Measurements from ENCODE around the gene SEMA3C.

SEMA3C gene

DNA sequence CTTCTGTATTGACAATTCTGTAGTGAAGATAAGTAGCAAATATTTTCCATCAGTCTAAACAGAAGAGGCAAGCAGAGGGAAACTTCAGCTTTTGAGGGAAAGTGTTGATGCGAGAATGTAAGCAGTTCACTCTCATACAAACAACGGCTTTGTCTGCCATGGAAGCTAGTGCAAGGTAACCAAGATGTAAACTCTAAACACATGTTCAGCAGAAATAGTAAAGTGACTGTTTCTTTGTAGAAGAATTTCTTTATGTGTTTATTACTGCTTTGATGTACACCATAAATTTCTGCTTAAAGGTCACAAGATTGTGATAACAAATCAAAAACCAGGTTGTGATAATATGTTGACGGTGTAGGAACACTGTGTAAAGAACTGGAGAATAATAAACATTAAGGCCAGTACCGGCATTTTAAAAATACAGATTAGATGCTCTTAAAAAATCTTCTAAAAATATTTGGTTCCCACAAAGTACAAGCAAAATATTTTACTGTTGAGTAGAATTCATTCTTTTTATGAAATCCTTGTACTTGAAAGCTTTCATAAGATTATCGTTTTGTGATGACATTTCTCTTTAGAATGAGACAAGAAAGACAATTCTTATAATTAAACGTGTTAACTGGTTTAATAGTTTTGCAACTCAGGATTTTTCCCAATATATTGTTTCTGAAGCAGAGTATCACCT lies 34.2 kb downstream of the SEMA3C start:
- DNase-seq = no peak

DNA sequence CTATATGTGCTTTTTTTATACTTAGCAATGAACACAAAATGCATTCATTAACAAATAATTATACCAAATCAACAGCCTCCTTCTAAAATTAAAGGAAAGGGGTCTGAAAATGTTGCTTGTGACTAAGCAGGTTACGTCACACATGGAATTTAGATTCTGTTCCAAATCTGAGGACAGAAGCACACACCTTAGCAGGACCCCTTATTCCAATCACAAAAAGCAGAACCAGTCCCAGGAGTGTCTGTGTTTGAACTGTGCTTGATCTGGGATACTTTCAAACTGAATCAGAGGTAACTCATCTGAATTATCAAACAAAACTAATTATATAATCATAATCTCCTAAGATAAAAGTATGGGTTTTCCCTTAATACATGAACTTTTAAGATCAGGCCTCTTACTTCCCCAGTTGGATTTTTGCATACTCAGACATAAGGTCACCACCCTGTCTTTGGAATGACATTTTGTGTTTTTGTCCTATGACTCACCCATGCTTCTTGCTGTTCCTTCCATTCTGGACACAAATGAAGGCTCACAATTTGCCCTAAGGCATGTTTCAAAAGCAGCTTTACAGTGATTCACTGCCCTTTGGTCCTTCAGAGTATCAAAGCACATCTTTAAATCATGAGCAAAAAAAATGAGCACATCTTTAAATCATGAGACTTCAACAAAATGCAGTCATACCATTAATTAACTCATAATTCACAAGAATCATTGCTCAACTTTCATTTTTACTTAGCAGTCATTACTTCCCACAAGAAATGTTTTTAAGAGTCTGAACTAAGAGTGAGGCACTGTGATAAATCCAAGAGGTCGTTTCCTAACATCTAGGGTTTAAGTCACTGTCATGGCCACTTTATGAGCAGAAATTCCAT lies 35.5 kb downstream of the SEMA3C start:
- no peak for DNase-seq

DNA sequence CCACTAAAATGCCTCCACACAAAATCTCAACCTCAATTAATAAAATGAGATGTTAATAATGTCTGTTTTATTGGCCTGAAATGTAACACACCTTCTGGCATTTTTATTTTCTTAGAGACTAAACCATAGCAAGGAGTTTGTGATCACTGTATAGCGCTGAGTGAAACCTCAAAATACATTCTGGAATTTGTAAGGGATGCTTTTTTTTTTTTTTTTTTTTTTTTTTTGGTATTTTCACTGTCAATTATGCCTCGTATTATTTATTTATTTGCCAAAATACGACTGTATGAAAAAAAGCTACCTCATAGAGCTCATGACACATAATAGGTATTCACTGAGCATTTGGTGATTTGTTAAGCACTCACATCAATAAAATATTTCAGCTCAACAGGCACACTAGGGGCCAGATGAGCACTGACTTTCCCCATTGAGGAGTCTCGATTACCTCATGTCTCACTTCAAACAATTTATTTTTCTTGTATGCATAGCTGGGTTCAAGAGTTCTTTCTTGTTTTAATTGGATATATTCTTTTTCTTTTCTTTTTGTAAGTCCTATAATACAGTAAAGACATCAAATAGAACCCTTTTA lies 36.5 kb downstream of the SEMA3C start:
- no peak for DNase-seq

DNA sequence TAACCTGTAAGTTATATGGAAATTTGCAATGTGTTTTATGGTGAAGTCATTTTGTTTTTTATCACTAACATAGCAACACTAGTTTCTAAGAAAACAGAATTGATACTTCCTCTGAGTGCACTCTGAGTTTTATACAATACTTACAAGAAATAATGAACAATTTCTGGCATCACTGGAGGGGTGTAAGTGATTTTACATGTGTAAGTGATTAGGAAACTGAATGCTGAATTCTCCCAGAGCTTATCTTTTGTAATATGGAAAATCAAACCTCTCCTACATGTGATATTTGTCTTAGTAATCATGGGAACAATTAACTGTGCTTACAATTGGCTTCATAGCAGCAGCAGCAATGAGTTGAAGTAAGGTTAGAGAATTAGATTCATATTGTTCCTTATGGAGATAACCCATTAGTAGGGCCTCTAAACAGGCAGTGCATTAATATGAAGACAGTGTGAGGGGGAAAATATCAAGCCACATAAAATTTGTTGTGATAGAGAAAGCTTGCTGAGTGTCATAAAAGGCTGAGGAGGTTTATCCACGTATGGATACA lies 37.4 kb downstream of the SEMA3C start:
- DNase-seq = no peak

DNA sequence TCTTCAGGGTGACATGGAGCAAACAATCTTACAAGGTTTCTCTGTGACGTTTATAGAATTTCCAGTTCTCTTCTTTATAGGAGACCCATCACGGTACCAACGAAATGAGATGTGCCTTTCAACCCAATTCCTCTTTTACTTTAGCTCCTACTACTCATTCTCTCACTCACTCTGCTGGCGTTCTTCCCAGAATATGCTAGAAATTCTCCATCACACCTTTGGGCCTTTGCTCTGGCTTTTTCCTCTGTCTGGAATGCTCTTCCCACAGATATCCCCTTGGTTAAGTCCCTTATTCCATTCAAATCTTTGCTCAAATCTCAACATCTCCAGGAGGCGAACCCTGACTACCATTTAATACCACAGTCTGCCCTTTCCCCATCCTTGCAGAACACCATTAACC lies 39.0 kb downstream of the SEMA3C start:
- no peak for DNase-seq

DNA sequence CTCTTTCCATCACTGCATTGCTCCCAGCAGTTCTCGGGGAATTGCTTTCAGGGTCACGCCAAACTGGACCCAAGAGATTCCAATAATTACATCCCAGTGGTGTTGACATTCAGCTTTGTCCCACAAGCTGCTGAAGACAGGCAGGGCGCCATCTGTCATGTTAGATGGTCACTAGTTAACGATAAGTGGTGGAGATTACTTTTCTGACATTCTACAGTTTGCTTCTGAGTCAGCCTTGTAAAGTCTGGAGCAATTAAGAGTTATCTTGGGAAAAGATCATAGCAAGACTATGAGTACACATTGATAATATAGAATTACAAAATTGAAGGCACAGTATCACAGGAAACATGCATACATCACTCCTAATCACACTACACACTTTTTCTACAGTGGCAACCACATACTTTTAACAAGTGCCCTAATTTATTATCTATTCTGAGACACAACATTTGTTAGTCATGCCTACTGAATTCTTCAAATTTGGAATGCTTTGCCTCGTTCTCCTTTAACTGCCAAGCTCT lies 41.9 kb downstream of the SEMA3C start:
- DNase-seq = no peak

DNA sequence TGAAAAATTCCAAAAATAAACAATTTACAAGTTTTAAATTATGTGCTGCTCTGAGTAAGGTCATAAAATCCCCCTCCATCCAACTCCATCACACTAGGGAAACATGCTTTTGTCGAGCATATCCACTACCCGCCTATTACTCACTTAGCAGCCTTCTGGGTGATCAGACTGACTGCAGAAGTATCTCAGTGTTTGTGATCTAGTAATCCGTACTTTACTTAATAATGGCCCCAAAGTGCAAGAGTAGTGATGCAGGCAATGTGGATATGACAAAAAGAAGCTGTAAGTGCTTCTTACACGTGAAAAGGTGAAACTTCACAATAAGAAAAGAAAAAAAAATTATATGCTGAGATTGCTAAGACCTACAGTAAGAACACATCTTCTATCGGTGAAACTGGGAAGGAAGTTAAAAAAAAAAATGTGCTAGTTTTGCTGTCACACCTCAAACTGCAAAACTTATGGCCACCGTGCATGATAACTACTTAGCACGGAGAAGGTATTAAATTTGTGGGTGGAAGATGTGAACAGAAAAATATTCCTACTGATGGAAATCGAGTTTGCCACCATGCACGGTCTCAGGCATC lies 43.2 kb downstream of the SEMA3C start:
- DNase-seq = no peak

DNA sequence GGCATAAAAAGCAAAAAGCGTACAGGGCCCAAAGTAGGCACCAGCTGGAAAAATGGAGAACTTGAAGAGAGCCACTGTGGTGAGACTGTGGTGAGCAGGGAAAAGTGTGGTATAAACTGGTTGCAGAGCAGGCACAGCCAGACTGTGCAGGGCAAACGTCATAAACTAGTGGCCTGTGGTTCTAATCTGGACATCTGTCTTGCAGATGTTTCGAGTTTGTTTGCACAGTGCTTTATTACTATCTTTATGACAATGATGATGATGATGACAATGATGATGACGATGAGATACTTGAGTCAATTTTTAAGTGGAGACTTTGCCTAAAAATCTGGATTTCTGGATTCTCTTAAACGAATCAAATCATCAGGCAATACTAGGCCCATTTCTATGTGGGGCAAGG lies 45.7 kb downstream of the SEMA3C start:
- no peak for DNase-seq

DNA sequence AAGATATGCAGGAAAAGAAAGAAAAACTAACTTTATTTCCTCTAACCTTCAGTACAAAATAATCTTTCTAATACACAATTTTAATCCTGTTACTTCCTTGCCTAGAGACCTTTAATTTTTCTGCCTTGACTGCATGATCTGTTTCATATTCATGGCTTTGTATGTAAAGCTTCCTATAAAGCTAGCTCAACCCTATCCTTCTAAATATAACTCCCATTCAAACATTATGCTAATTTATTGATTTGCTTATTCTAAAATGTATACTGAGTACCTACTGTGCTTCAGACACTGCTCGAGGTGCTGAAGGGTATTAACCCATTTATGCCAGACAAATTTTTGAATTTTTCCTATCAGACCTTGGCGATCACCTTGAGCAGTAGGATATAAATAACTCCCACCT lies 47.6 kb downstream of the SEMA3C start:
- no peak for DNase-seq

DNA sequence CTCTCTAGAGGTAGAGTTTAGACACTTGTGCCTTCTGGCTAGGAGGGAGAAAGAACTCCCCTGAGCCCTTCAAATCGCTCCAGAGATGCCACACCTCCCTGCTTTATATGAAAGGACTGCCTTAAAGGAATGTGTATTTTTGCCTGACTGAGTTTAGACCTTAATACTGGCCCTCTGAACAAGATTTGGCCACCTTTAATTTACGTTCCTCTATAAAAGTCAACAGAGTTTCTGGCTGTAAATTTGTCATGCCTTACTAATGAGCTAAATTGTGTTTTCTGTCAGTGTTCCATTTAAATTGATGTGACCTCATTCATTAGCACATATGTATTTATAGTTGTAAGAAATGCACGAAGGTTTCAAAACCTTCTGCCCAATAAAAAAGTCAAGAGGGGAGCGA lies 48.0 kb downstream of the SEMA3C start:
- DNase-seq = no peak

DNA sequence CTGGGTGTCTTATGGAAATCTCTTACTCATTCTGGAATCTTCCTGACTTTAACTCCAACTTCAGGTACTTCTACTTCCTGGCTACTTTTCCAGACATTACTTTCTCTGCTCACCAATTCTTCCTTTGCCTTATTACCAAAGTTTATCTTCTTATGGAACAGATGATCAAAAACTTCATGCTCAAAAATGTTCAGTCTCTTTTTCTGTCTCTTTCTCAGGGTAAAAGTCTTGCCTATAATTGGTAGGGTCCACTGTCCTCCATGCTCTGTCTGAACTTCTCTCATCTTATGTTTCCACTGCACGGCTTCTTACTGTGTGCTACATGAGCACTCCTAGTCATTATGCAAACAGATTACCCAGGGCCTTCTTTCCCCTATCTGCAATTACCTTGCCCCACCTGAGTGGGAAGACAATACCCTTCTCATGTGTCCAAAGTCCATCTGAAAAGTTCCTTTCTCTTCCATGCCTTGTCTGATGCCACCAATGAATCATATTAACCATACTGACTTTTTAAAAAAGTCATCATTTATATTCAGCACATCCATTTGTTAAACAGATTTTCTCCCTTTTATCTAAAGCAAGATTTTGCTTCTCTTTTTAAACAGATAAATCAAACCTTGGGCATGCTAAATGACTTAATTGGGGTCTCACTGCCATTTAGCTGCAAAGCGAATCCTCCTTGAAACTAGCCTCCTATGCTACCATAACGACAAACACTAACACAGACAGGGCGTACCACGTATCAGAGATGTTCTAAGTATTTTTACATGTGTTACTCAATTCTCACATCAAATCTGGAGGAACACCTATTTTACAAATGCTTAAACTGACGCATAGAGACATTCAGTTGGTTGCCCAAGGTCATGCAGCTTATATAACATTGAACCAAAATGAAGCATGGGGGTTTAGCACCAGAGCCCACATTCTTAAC lies 48.8 kb downstream of the SEMA3C start:
- DNase-seq = no peak

DNA sequence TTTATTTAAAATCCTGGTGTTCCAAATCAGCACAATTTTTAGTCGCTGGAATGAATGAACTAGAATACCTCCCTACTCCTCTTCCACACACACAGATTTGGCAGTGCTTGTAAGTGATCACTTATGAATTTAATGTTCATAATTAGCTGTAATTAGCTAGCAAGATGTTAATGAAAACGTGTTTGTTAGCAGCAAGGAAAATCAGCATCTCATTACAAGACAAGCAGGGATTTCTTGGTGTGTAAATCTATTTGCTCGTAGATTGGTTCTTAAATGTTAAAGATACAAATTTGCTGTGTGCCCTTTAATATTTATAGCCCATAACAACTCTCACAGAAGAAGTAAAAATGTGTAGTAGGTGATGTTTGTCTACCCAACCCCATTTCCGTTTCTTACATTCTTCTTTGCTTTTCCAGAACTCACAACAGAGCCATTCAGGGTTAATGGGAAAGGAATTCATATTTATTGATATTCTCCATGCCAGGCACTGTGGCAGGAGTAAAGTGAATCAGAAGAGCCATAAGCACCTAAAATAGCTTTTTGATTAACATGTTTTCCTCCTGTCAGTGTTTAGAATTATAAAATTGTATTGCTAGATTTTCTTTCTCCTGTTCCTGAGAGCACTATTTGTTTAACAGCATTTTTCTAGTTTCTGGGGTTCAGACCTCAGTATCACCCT lies 49.6 kb downstream of the SEMA3C start:
- no peak for DNase-seq

DNA sequence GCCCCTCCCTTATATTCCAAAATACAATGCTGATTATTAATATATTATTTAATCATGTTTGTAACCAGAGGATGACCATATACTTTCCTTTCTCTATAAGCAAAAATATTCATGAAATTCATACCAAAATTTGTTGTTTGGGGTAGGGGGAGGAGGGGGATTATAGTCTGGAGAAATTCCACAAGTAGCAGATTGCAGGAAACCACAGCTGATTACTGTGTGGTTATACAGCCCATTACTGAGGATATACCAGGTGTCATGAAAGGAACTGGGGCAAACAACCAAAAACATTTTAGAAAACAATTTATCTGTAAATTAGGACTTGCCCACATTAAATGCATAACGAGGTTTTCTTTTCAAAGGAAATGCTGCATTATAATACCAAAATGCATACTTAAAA lies 50.3 kb downstream of the SEMA3C start:
- DNase-seq = no peak

DNA sequence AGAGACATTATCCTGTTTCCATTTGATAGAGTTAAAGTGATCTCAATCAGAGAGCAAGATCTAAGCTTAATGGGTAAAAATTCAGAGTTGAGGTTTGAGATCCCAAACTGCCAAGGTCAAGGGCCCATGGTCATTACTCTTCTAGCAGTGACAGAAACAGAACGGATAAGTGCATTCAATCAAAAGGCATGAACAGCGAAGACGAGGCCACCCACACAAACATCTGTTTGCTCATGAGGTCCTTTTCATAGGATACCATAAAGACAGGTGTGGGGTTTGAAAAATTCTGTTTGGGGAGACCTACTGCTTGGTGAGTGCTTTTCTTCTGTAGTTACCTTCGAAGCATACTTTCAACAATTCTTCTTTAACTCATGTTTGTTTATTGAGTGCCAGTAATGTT lies 58.3 kb downstream of the SEMA3C start:
- no peak for DNase-seq

DNA sequence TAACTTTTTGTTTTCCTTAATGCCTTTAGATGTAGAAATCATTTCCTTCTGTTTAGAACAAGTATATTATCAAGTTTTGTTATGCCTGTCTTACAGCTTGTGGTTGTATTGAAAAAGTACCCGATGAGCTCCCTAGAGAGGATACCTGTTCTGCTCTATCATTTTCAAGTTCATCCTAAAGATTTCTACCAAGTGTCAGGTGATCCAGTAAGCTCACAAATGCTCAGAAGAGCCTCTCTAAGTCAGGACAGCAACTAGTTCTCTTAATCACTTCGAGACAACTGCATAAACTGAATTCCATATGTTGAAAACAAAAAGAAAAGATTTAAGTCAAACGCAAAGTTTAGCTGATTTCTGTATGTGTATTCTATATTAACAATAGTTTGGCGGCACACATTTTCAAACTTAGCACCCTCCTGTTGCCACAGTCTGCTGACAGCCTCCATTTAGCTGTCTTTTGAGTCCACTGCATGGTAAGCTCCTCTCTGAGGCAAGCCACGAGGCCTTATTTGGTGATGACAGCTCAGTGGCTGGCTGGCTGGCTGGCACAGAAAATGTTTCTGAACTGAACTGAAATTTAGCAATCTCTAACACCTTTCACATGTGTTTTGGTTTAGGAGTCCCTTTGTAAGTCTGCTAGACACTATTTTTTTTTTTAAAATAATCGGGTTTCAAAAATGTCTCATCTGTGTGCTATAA lies 59.4 kb downstream of the SEMA3C start:
- DNase-seq = no peak

DNA sequence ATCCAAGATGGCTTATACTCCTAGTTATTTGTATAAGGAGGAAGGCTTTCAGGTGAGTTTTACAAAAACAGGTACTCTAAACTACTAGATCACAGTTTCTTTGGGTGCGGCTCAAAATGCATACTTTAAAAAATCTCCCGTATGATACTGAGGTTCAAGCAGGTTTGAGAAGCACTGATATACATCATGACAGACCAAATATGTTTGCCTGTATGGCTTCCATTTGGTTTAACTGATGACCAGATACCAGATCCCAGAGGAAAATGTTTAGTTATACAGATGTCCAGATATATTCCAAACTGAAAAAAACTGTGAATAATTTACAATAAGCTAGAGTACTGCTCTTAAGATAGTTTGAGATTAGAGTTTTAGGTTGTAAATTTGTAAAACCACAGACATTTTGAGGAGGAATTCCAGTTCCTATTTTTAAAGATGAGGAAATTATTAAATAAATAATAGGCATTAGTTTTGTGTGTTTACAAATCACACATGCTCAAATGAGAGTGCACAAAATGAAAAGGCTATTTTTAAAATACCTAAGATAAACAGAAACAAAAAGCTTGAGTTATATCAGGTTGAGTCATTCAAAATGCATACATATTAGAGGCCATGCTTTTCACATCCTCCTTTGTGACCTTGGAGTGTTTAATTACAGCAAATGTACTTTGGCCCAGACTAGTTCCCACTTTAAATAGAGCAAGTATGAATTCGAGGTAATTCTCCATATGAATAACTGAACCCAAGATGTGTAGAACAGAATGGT lies 60.5 kb downstream of the SEMA3C start:
- DNase-seq = no peak

DNA sequence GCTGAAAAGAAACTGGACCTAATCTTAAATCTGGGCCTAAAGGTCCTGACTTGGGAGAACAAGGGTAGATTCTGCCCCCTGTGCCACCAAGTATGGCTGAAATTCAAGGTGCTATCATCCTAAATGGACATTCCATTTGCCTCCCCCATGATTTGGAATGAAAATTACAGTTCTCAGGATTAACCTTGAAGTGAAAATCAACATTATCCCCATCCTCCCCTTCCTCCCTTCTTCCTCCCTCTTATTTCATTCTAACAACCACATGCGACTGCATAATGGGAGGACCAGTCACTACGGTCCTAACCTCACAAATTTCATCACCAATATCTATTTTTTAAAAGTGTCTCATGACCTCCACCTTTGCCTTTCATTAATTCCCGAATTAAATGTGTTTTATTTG lies 62.1 kb downstream of the SEMA3C start:
- DNase-seq = no peak

DNA sequence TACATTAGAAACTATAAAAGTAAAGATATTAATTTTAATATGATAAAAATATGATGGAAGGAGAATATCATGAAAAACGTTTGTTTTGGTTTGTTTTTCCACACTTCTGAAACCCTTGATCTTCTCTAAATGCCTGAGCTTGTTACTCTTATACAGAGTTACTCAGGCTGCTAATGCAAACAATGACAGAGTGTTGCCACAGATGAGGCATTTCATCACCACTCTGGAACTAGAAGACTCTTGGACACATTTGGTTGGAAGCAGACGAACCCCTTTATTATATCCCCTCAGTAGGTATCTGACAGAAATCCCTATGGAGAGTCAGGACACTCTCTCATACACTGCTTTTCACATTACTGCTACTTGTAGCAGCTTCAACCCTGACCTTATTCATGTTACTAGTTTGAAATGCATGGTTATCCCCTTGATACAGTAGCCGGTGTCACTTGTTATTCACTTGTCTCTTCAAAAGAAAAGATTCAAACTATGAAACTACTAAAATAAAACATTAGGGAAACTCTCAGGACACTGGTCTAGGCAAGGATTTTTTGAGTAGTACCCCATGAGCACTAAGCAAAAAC lies 66.9 kb downstream of the SEMA3C start:
- DNase-seq = no peak

DNA sequence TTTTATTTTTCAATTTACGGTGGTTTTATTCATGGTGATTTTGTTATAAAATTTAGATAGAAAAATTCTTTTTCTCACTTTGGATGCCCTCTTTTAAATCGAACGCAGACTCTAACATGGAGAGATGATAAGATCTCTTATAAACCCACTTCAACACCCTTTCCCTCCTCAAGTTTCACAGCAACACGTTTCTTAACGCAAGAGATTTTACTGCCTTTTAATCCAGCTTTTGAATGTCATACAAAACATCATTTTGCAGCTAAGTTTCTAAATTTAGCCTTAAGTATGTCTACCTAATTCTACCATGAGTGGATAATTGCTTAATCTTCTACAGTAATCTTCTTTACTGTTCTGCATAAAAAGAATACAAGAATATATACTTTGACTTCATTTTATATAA lies 70.0 kb downstream of the SEMA3C start:
- DNase-seq = no peak

DNA sequence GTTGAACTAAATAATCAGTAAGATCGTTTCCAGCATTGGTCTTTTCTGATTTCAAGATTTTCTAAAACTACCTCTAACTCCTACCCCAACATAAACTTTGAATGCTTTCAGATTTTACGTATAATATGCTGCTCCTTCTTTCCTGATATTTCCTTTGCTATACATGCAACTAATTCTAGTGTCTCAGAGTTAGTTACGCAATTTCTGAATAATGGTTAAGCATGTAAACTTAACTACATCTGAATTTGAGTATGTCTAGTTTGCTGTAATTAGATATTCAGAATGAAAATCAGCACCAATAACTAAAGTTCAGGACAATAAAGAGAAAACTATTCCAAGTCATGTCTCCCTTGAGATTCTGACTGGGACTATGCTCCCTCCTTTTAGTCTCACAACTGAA lies 71.0 kb downstream of the SEMA3C start:
- DNase-seq = no peak
